HT-29 (cell line): ENCODE measurements around the gene LCN12. TPM values are rescaled to one million over a fixed set of nuclear protein-coding genes. Genes with fewer than 3 reads are reported as not detected.

Source experiments
- total RNA-seq: library from RNA; depleted of rRNA; stranded (reverse); fragments of >200 nt; shearing (Covaris generic); gene quantifications from 2 replicates; pipeline ENCODE4 v1.2.3, GENCODE V29; 2014; rRNA removed

The LCN12 gene
- total RNA-seq, 1 experiment from 2014 or later, result 0.58 TPM

Other genes starting within 250 kb of the LCN12 start
- not detected in 2 replicates for gene DIPK1B, start 239.7 kb upstream of the LCN12 start, total RNA-seq
- not detected in 2 replicates for gene LCN10, start 209.3 kb upstream of the LCN12 start, total RNA-seq
- not detected in 2 replicates for gene LCN6, start 203.7 kb upstream of the LCN12 start, total RNA-seq
- not detected in 2 replicates for gene LCN8, start 194.0 kb upstream of the LCN12 start, total RNA-seq
- 0.60 TPM in 1 of 2 replicates, not detected in the other for gene LCN15, start 187.8 kb upstream of the LCN12 start, total RNA-seq
- 357 and 376 TPM in 2 replicates for gene TMEM141, start 160.9 kb upstream of the LCN12 start, total RNA-seq
- gene CCDC183, start 155.9 kb upstream of the LCN12 start, total RNA-seq, result 9.0 and 10.4 TPM in 2 replicates
- gene RABL6, start 144.3 kb upstream of the LCN12 start, total RNA-seq, result 242 and 247 TPM in 2 replicates
- 9.0 and 9.4 TPM in 2 replicates for gene AJM1, start 109.8 kb upstream of the LCN12 start, total RNA-seq
- gene PHPT1, start 102.9 kb upstream of the LCN12 start, total RNA-seq, result 230 and 232 TPM in 2 replicates
- gene MAMDC4, start 99.9 kb upstream of the LCN12 start, total RNA-seq, result 14.9 and 29.8 TPM in 2 replicates
- 428 and 484 TPM in 2 replicates for gene EDF1, start 86.0 kb upstream of the LCN12 start, total RNA-seq
- 36.4 and 36.7 TPM in 2 replicates for gene TRAF2, start 65.8 kb upstream of the LCN12 start, total RNA-seq
- 379 and 389 TPM in 2 replicates for gene FBXW5, start 7.5 kb upstream of the LCN12 start, total RNA-seq
- 0.71 and 2.6 TPM in 2 replicates for gene C8G, start 7.0 kb upstream of the LCN12 start, total RNA-seq
- gene PTGDS, start 25.2 kb downstream of the LCN12 start, total RNA-seq, result not detected in 2 replicates
- not detected in 2 replicates for gene LCNL1, start 30.7 kb downstream of the LCN12 start, total RNA-seq
- gene PAXX, start 40.1 kb downstream of the LCN12 start, total RNA-seq, result 169 and 179 TPM in 2 replicates
- 17.0 and 24.1 TPM in 2 replicates for gene CLIC3, start 44.3 kb downstream of the LCN12 start, total RNA-seq
- gene ABCA2, start 76.0 kb downstream of the LCN12 start, total RNA-seq, result 92.6 and 99.9 TPM in 2 replicates
- gene FUT7, start 79.8 kb downstream of the LCN12 start, total RNA-seq, result 0.36 and 0.42 TPM in 2 replicates
- gene NPDC1, start 93.9 kb downstream of the LCN12 start, total RNA-seq, result 59.9 and 84.3 TPM in 2 replicates
- 2.5 and 2.7 TPM in 2 replicates for gene ENTPD2, start 101.8 kb downstream of the LCN12 start, total RNA-seq
- gene SAPCD2, start 118.3 kb downstream of the LCN12 start, total RNA-seq, result 217 and 239 TPM in 2 replicates
- gene UAP1L1, start 125.2 kb downstream of the LCN12 start, total RNA-seq, result 3.7 and 5.3 TPM in 2 replicates
- gene MAN1B1, start 134.7 kb downstream of the LCN12 start, total RNA-seq, result 82.2 and 104 TPM in 2 replicates
- 290 and 324 TPM in 2 replicates for gene DPP7, start 162.5 kb downstream of the LCN12 start, total RNA-seq
- gene GRIN1, start 186.9 kb downstream of the LCN12 start, total RNA-seq, result 0.39 and 3.0 TPM in 2 replicates
- gene LRRC26, start 217.8 kb downstream of the LCN12 start, total RNA-seq, result 0.43 and 0.44 TPM in 2 replicates
- not detected in 2 replicates for gene TMEM210, start 219.8 kb downstream of the LCN12 start, total RNA-seq
- 60.6 and 64.0 TPM in 2 replicates for gene ANAPC2, start 236.3 kb downstream of the LCN12 start, total RNA-seq
- 184 and 208 TPM in 2 replicates for gene SSNA1, start 236.4 kb downstream of the LCN12 start, total RNA-seq
- gene TPRN, start 248.5 kb downstream of the LCN12 start, total RNA-seq, result 63.1 and 66.3 TPM in 2 replicates